Caco-2 (cell line): ENCODE results near the gene DYNC2H1. TPM values are rescaled to one million over a fixed set of nuclear protein-coding genes. Genes with fewer than 3 reads are reported as not detected.
A peak's percentile ranks its signal among the peaks of the same experiment; 100 is the strongest.
"Not testable (repeated sequence)": the region's sequence is repeated elsewhere in the genome, so short reads cannot be mapped to it uniquely, and the experiment has no call there.

Source experiments
- BruUV-seq: library from RNA; stranded (reverse); fragments of 400-500 nt; replicated peaks from 2 replicates; lab custom pipeline; 2021; lab: Mats Ljungman, UMichigan
- CTCF ChIA-PET: fragments of 300-600 bp; sonication (Branson Sonifier 250); formaldehyde crosslinking; loops from one replicate; lab custom pipeline; 2022; ENCODE audit warnings: antibody characterized with exemption; lab: Charles Lee
- POLR2A ChIA-PET: fragments of 300-600 bp; sonication (Branson Sonifier 250); formaldehyde crosslinking; loops from one replicate; lab custom pipeline; 2022; ENCODE audit warnings: antibody characterized with exemption; lab: Charles Lee
- DNase-seq, 2 experiments: peaks; one replicate each; pipeline versions ENCODE4 v3.0.0 to v3.0.0-alpha.2; 2020 to 2022
- H3K27me3 ChIP-seq: replicated peaks from 2 replicates; pipeline ENCODE4 v1.6.0; 2011; ENCODE audit warnings: low read length; ENCODE audit not compliant: control insufficient read depth, insufficient read depth
- H3K36me3 ChIP-seq: 2 replicates; pipeline ENCODE4 v1.5.1; 2011; ENCODE audit warnings: low read length; ENCODE audit not compliant: control insufficient read depth, insufficient read depth
- H3K4me1 ChIP-seq: fragments of 250-450 bp; sonication (Bioruptor Pico); 2 replicates; pipeline ENCODE4 v1.5.1; 2020; ENCODE audit warnings: mild to moderate bottlenecking
- H3K4me3 ChIP-seq: 2 replicates; pipeline ENCODE4 v1.5.1; 2011; ENCODE audit warnings: low read depth, mild to moderate bottlenecking, control low read depth, low read length
- H3K9me3 ChIP-seq: fragments of 250-450 bp; sonication (Bioruptor Pico); 2 replicates; pipeline ENCODE4 v1.5.1; 2020; ENCODE audit warnings: mild to moderate bottlenecking, moderate library complexity
- H3K27ac Mint-ChIP-seq: one replicate; pipeline ENCODE4 v1.8.0; 2022; ENCODE audit warnings: mixed read lengths; ENCODE audit not compliant: unreplicated experiment
- H3K27me3 Mint-ChIP-seq: one replicate; pipeline ENCODE4 v1.8.0; 2022; ENCODE audit warnings: mixed read lengths; ENCODE audit not compliant: insufficient read depth, unreplicated experiment
- H3K36me3 Mint-ChIP-seq: one replicate; pipeline ENCODE4 v1.8.0; 2022; ENCODE audit warnings: mild to moderate bottlenecking, mixed read lengths; ENCODE audit not compliant: insufficient read depth, unreplicated experiment
- H3K4me1 Mint-ChIP-seq: one replicate; pipeline ENCODE4 v1.8.0; 2022; ENCODE audit warnings: low read depth, mixed read lengths; ENCODE audit not compliant: unreplicated experiment
- H3K4me3 Mint-ChIP-seq: one replicate; pipeline ENCODE4 v1.8.0; 2022; ENCODE audit warnings: mild to moderate bottlenecking, moderate library complexity, mixed read lengths; ENCODE audit not compliant: unreplicated experiment
- H3K9me3 Mint-ChIP-seq: one replicate; pipeline ENCODE4 v1.8.0; 2022; ENCODE audit warnings: mixed read lengths; ENCODE audit not compliant: unreplicated experiment
- intact Hi-C: fragments of 100-400 bp; cut with micrococcal nuclease; formaldehyde crosslinking; loops from one replicate; pipeline ENCODE4 v1.10.0; 2022; ENCODE audit not compliant: unreplicated experiment
- total RNA-seq: library from RNA; stranded (reverse); gene quantifications from 2 replicates; pipeline ENCODE4 v1.2.3, GENCODE V29; 2022
- TF ChIP-seq, protein P1 (sequence below), 2 experiments: fragments of 200-600 bp in 1 of 2; IDR thresholded peaks; 1 replicate in 1 of 2; 2 replicates in 1 of 2; pipeline versions ENCODE4 v1.5.1 to v1.8.0; 2011 to 2022; ENCODE audit warnings: antibody characterized with exemption in 1 of 2, control low read depth in 1 of 2, inconsistent platforms in 1 of 2, low read depth in 1 of 2, low read length in 1 of 2, mild to moderate bottlenecking in 1 of 2, moderate library complexity in 1 of 2; ENCODE audit not compliant: insufficient read depth in 1 of 2, severe bottlenecking in 1 of 2, unreplicated experiment in 1 of 2

Gene DYNC2H1
- total RNA-seq, 1 experiment from 2014 or later, result 6.5 TPM

DNA sequence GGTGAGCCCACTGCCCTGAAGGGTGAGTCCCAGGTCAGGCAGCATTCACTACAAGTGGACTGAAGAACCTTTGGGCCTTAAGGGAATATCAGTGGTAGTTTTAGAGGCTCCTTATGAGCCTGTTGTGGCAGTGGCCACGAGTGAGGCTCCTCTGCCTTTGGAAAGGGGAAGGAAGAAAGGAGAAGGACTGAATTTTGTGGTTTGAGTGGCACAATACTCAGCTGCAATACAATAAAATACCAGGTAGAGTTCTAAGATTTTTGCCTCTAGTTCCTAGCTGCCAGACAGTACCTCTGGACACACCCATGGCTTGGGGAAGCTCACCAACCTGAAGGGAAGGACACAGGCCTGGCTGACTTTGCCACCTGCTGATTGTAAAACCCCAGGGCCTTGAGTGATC is 260.9 kb downstream of the DYNC2H1 start:
- no peaks in the 10 kb centered on the region for H3K27me3 ChIP-seq
- DNase-seq, result no peak
- Mint-ChIP-seq H3K9me3 (peaks cover 40% of the 10 kb centered on the region), H3K4me1 (no peaks in the 10 kb centered on the region), H3K27me3 (no peaks in the 10 kb centered on the region), H3K4me3 (no peak overlapping the region), H3K36me3 (no peaks in the 10 kb centered on the region), H3K27ac (no peak overlapping the region)
- peaks cover 23% of the 10 kb centered on the region for H3K9me3 ChIP-seq
- ChIA-PET CTCF (no interaction called here), POLR2A (no interaction called here)
- no peak overlapping the region for H3K4me3 ChIP-seq
- no peaks in the 10 kb centered on the region for H3K36me3 ChIP-seq
- intact Hi-C loops, result no loop called here
- BruUV-seq, result no TSS peak
- no peaks in the 10 kb centered on the region for H3K4me1 ChIP-seq
- TF ChIP-seq, protein P1, sequence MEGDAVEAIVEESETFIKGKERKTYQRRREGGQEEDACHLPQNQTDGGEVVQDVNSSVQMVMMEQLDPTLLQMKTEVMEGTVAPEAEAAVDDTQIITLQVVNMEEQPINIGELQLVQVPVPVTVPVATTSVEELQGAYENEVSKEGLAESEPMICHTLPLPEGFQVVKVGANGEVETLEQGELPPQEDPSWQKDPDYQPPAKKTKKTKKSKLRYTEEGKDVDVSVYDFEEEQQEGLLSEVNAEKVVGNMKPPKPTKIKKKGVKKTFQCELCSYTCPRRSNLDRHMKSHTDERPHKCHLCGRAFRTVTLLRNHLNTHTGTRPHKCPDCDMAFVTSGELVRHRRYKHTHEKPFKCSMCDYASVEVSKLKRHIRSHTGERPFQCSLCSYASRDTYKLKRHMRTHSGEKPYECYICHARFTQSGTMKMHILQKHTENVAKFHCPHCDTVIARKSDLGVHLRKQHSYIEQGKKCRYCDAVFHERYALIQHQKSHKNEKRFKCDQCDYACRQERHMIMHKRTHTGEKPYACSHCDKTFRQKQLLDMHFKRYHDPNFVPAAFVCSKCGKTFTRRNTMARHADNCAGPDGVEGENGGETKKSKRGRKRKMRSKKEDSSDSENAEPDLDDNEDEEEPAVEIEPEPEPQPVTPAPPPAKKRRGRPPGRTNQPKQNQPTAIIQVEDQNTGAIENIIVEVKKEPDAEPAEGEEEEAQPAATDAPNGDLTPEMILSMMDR (IDR thresholded peaks at IDR 0.05; ENCODE audit: insufficient read depth in 1 of 2, low read depth in 1 of 2, low read length in 1 of 2, severe bottlenecking in 1 of 2, unreplicated experiment in 1 of 2), result no peak

DNA sequence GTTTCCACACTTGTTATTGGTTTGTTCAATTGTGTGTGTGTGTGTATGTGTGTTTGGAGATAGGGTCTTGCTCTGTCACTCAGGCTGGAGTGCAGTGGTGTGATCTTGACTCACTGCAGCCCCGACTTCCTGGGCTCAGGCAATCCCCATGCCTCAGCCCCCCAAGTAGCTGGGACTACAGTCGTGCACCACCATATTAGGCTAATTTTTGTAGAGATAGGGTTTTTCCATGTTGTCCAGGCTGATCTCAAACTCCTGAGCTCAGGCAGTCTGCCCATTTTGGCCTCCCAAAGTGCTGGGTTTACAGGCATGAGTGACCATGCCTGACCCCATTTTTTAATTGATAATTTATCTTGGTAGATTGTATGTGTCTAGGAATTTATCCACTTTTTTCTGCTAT is 263.7 kb downstream of the DYNC2H1 start:
- TF ChIP-seq, protein P1 (IDR thresholded peaks at IDR 0.05; ENCODE audit: insufficient read depth in 1 of 2, low read depth in 1 of 2, low read length in 1 of 2, severe bottlenecking in 1 of 2, unreplicated experiment in 1 of 2), result no peak
- no peaks in the 10 kb centered on the region for H3K36me3 Mint-ChIP-seq
- CTCF ChIA-PET, result no interaction called here
- no peaks in the 10 kb centered on the region for H3K27me3 ChIP-seq
- peaks cover 63% of the 10 kb centered on the region for H3K9me3 Mint-ChIP-seq
- DNase-seq, result no peak
- POLR2A ChIA-PET, result no interaction called here
- H3K4me1 ChIP-seq, result no peaks in the 10 kb centered on the region
- no peak overlapping the region for H3K4me3 ChIP-seq
- no peak overlapping the region for H3K27ac Mint-ChIP-seq
- BruUV-seq, result no TSS peak
- no peak overlapping the region for H3K4me3 Mint-ChIP-seq
- peaks cover 28% of the 10 kb centered on the region for H3K9me3 ChIP-seq
- intact Hi-C loops, result no loop called here
- H3K36me3 ChIP-seq, result no peaks in the 10 kb centered on the region
- H3K4me1 Mint-ChIP-seq, result no peaks in the 10 kb centered on the region
- H3K27me3 Mint-ChIP-seq, result no peaks in the 10 kb centered on the region

DNA sequence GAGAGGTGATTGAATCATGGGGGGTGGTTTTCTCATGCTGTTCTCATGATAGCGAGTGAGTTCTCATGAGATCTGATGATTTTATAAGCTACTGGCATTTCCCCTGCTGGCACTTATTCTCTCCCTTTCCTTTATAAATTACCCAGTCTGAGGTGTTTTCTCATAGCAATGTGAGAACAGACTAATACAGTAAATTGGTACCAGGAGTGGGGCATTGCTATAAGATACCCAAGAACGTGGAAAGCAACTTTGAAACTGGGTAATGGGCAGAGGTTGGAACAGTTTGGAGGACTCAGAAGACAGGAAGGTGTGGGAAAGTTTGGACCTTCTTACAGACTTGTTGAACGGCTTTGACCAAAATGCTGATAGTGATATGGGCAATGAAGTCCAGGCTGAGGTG is 265.0 kb downstream of the DYNC2H1 start:
- H3K4me1 ChIP-seq, H3K27ac Mint-ChIP-seq, H3K27me3 Mint-ChIP-seq, BruUV-seq, POLR2A ChIA-PET, intact Hi-C loops, DNase-seq, H3K4me3 Mint-ChIP-seq, H3K36me3 ChIP-seq, H3K36me3 Mint-ChIP-seq, H3K4me1 Mint-ChIP-seq, H3K4me3 ChIP-seq, H3K27me3 ChIP-seq, CTCF ChIA-PET: not testable (repeated sequence)
- H3K9me3 ChIP-seq, result peaks cover 28% of the 10 kb centered on the region
- peaks cover 63% of the 10 kb centered on the region for H3K9me3 Mint-ChIP-seq

DNA sequence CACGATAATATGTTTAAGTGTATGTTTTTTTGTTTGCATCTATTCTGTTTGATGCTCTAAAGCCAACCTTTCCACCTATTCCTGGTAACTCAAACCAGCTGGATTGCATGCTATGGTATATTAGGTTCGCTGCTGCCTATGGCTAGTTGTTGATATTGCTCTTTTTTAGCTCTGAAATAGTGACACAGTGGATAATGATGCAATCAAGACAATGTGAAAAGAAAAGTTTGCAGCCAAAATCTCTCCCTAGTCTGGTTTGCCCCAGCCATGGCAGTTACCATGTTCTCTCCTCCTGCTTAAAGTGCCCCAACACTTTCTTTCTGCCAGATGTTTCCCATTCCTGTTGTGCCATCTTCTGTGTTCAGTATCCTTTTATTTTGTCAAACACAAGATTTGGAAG is 269.7 kb downstream of the DYNC2H1 start:
- Histone ChIP-seq H3K9me3 (peaks cover 17% of the 10 kb centered on the region), H3K4me3 (no peak overlapping the region), H3K27me3 (no peaks in the 10 kb centered on the region), H3K36me3 (no peaks in the 10 kb centered on the region), H3K4me1 (no peaks in the 10 kb centered on the region)
- Mint-ChIP-seq H3K27me3 (no peaks in the 10 kb centered on the region), H3K9me3 (peaks cover 34% of the 10 kb centered on the region), H3K36me3 (no peaks in the 10 kb centered on the region), H3K4me3 (no peak overlapping the region), H3K4me1 (no peaks in the 10 kb centered on the region), H3K27ac (peak overlapping the region; percentile 62)
- TF ChIP-seq, protein P1 (IDR thresholded peaks at IDR 0.05; ENCODE audit: insufficient read depth in 1 of 2, low read depth in 1 of 2, low read length in 1 of 2, severe bottlenecking in 1 of 2, unreplicated experiment in 1 of 2), result no peak
- CTCF ChIA-PET, result no interaction called here
- intact Hi-C loops, result no loop called here
- POLR2A ChIA-PET, result no interaction called here
- BruUV-seq, result no TSS peak
- DNase-seq, result no peak
